ENCODE measurements around the gene DDX60.
"Not testable (repeated sequence)": the region's sequence is repeated elsewhere in the genome, so short reads cannot be mapped to it uniquely, and the experiment has no call there.

The DDX60 gene

GRCh38 chr4:168337550-168337940, 19.0 kb upstream of the DDX60 start:
- no peak for TF ChIP-seq CTCF (IDR thresholded peaks at IDR 0.05; ENCODE audit: low read depth, low read length)

GRCh38 chr4:168336837-168337549, 18.4 kb upstream of the DDX60 start:
- TF ChIP-seq CTCF (IDR thresholded peaks at IDR 0.05; ENCODE audit: low read depth, low read length) = no peak
- H3K4me3 ChIP-seq (ENCODE audit: low read depth, low read length) = no peak overlapping the region

More at GRCh38 chr4:168337550-168337940, 19.0 kb upstream of the DDX60 start:
- no peak overlapping the region for H3K4me3 ChIP-seq (ENCODE audit: low read depth, low read length)

- no peak for TF ChIP-seq CTCF (IDR thresholded peaks at IDR 0.05; ENCODE audit: low read depth, low read length)
Measured at GRCh38 chr4:168335621-168336020, 17.1 kb upstream of the DDX60 start.

GRCh38 chr4:168334053-168334452, 15.5 kb upstream of the DDX60 start:
- no peak for TF ChIP-seq CTCF (IDR thresholded peaks at IDR 0.05; ENCODE audit: low read depth, low read length)
- no peak overlapping the region for H3K4me3 ChIP-seq (ENCODE audit: low read depth, low read length)

More at GRCh38 chr4:168335621-168336020, 17.1 kb upstream of the DDX60 start:
- H3K4me3 ChIP-seq (ENCODE audit: low read depth, low read length) = no peak overlapping the region

GRCh38 chr4:168330575-168330974, 12.0 kb upstream of the DDX60 start:
- H3K4me3 ChIP-seq (ENCODE audit: low read depth, low read length) = not testable (repeated sequence)

- TF ChIP-seq CTCF (IDR thresholded peaks at IDR 0.05; ENCODE audit: low read depth, low read length) = no peak
Measured at GRCh38 chr4:168325591-168325990, 7.0 kb upstream of the DDX60 start.

GRCh38 chr4:168321006-168321405, 2.5 kb upstream of the DDX60 start:
- TF ChIP-seq CTCF (IDR thresholded peaks at IDR 0.05; ENCODE audit: low read depth, low read length) = no peak
- no peak overlapping the region for H3K4me3 ChIP-seq (ENCODE audit: low read depth, low read length)

More at GRCh38 chr4:168325591-168325990, 7.0 kb upstream of the DDX60 start:
- no peak overlapping the region for H3K4me3 ChIP-seq (ENCODE audit: low read depth, low read length)
